GM15510 (cell line): ENCODE results near the gene C1QL1.

Experiments
- POLR2A ChIP-seq: IDR thresholded peaks from 3 replicates; pipeline ENCODE4 v1.6.1; 2011; ENCODE audit warnings: borderline replicate concordance; ENCODE audit not compliant: insufficient read length; ENCODE audit errors: extremely low read depth

The C1QL1 gene

DNA sequence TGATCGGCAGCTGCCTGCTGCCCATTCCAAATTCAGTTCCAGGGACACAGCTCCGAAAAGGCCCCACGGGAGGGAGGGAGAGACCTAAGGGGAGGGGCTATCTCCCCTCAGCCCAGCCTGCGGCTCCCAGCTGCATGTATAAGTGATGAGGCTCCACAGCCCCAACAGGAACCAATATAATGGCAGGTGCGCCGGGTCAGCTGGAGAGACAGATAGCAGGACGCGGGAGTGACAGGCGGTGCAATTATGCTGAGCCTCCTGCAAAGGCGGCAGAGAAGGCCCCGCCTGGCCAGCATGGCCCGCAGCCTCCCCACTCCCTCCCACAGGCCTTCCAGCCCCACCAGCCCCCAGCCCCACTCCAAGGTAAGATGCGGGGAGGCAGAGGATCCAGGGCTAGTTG is 8.1 kb upstream of the C1QL1 start:
- no peak for TF ChIP-seq POLR2A

DNA sequence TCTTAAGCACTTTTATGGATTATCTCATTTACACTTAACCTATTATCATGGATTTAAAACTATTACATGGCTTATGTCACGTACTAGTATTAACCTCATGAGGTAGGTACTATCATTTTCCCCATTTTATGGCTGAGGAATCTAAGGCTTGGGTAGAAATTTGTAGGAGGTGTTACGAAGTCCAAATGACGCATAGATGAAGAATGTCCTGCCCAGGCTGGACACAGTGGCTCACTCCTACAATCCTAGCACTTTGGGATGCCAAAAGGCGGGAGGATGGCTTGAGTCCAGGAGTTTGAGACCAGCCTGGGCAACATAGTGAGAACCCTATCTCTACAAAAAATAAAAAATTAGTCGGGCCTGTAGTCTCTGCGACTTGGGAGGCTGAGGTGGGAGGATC is 4.8 kb upstream of the C1QL1 start:
- TF ChIP-seq POLR2A = no peak

DNA sequence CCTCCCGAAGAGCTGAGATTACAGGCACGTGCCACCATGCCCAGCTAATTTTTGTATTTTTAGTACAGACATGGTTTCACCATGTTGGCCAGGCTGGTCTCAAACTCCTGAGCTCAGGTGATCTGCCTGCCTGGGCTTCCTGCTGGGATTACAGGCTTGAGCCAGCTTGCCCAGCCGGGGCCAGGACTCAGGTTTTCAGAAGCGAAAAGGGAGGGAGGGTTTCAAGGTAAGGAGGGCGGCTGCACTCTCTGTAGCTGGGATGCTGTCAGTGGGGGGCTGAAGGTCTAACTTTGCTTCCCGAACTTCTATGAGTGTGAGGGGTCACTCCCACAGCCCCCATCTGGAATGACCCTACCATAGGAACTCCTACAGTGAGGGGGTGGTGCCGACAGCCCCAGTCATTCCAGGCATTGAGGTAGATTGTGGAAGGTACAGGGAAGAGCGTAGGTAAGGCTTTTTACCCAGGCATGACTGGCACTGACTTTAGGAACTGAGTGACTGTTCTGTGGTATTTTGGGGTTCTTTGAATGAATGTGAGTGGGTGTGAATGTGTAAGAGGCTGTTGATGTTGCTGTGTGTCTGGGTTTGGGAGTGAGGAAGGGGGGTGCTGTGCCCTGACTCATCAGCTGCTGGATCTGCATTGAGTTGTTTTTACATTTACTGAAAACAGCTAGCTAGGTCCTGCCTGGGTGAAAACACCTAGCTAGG is 3.8 kb upstream of the C1QL1 start:
- TF ChIP-seq POLR2A = no peak

DNA sequence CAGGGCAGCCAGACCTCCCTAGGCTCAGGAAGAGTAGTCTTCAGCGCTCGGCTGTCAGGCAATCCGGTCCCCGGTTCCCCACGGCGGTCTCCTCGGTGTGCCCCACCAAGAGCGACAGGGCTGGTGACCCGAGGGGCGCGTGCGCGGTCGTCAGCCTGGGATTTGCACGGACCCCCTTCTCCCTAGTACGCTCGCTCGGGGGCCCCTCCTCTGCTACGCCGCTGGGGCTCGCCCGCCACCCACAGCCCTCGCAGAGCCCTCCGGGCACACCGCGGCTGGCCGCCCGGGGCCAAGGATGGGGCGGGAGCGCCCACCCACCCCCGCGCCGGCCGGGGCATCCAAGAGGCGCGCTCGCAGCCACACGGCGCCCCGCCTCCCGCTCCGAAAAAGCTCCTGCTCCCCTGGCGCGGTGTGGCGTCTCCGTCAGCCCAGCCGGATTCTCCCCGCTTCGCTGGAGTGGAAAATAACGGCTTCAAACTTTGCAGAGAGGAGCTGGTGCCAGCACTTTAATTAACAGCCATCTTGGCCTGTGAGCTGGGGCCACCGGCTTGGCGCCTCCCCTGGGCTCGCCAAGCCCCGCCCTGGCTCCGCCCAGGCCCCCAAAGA is 2.1 kb upstream of the C1QL1 start:
- TF ChIP-seq POLR2A = no peak

DNA sequence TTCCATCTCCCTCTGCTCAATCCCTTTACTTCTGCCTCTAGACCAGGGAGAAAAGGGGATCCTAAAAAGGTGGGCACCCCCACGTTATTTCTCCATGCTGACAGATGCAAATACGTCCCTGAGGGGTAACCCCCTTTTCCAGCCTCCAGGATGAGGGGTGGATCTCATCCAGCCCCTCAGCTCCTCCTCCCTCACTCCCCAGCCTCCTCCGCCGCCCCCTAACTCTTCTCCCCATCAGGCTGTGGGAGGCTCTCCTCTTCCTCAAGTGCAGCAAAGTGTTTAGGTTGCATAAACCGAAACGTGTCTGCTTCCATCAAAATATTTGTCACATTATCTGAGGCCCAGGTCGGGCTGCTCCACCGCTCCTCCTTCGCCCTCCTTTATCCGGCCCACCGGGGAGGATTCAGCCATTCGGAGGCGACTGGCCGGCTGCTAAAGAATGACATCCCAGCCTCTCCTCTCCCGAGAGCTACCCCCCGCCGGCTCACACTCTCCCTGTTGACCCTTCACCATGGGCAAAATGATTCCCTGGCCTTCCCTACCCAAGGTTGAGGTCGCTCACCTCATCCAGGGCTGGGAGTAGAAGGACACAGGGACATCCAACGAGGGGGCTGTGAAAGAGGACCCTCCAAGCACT is 1.2 kb upstream of the C1QL1 start:
- no peak for TF ChIP-seq POLR2A

DNA sequence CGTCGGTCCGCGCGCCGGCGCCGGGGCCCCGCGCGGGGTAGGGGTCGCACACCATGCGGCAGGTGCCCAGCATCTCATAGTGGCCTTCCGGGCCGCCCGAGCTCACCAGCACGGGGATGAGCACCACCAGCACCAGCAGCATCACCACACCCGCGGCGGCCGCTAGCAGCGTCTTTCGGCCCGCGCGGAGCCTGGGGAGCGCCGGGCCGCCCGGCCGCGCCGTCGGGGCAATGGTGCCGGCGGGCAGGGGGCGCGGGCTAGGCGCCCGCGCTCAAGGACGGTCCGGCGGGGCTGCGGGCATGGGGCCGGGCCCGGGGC is 237 bp downstream of the C1QL1 start:
- TF ChIP-seq POLR2A = no peak

DNA sequence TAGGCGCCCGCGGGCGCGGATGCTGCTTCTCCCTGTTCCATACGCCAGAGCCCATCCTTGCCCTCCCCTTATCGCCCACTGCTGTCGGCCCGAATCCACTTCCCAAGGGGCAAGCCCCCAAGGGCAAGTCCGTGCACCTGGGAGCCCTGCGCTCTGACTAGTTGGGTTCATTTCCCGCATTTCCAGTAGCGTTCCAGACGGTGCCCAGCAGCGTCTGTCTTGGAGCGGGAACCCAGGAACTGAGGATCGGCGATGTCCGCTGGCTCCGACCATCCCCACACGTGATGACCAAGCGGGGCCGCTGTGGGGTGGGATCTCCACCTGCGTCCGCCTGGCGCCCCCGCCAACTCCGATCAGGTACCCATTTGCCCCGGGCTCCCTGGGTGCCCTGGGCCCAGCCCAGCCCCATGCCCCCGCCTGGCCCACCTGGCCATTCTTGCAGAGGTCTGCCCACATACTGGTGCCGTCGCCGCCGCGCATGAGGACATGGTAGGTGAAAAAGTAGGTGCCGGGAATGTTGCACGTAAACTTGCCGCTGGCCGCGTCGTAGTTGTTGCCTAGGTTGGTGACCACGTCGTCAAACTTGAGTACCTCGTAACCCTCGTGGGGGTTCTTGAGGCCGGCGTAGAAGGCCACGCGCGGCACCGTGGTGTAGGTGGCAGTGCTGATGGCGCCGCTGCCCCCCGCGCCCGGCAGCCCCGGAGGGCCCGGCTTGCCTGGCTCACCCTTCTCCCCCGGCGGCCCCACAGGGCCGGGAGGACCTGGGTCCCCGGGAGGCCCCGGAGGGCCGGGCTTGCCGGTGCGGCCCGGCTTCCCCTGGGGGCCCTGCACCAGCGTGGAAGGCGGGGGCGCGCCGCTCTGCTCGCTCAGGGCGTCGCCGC is 837 bp downstream of the C1QL1 start:
- no peak for TF ChIP-seq POLR2A

DNA sequence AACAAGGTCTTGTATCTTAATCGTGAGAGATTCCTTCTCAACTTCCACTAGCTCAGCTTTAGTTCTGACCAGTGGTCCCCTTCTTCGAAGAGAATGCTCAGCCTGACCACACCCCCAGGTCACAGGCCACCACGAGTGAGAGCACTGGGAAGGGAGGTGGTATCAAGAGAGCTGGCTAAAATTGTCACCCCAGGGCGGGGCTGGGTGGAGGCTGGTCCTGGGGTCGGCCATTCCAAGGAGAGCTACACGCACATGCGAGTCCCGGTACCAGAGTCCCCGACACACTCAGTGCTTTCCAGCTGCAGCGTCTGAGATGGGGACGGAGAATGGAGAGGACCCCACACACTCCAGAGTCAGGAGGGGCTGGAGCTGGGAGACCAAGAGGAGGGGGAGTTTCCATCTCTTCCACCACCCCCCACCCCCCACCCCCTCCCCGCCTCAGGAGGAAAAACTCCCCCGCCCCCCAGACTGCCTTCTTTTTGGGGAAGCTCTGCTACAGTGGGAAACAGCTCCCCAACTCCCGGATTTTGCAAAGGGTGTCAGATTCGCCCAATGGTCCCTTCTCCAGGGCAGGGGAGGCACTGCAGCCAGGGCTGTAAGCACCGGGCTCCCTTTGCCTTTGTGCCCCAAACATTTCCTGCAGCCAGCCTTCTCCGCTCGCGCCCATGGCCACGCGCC is 1.6 kb downstream of the C1QL1 start:
- no peak for TF ChIP-seq POLR2A

DNA sequence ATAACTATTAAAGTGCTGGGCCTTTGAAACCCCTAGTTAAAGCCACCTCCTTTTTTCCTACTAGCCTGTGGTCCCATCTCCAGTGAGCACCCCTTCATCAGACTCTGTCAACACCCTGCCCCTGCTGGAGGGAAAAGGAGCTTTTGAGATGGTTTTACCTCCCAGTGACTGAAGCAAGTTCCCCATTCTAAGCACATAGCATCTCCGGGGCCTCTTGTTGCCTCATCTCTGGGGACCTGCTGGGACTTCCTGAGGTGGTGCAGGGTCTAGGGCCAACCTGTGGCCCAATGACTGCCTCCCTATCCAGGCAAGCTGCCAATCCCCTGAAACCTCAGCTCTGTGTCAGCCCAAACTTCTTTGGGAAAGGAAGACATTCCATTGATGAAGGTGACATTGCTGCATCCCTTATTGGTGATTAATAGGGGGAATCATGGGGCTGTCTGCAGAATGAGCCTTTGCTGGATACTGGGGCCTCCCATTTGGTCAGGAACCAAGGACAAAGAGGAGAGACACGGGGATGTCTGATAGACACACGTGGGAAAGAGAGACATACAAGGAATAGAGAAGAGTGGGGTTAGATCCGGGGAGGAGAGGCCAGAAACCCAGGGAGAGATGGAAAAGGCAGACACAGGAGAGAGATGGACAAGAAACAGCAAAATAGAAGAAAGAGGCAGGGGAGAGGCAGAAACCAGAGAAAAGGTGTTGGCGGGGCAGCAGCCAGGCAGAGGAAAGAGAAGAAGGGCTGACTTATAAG is 2.4 kb downstream of the C1QL1 start:
- no peak for TF ChIP-seq POLR2A

DNA sequence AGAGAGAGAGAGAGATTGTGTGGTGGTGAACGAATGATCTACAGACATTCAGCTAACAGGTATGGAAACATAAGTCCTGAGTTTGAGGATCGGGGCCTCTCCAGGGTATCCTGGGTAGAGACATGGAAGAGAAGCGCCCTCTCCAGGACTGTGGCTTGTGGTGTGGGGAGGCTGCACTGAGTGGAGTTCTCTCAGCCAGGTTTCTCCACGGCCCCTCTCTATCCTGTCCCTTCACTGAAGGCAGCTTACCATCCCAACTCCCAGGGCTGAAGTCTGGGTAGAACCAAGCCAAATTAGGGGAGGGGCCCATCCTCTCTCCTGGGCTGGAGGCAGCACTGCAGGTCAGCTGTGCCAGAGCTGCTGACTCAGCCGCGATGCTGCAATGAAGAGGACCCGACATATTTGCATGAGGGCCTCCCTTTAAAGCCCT is 6.2 kb downstream of the C1QL1 start:
- TF ChIP-seq POLR2A = no peak

DNA sequence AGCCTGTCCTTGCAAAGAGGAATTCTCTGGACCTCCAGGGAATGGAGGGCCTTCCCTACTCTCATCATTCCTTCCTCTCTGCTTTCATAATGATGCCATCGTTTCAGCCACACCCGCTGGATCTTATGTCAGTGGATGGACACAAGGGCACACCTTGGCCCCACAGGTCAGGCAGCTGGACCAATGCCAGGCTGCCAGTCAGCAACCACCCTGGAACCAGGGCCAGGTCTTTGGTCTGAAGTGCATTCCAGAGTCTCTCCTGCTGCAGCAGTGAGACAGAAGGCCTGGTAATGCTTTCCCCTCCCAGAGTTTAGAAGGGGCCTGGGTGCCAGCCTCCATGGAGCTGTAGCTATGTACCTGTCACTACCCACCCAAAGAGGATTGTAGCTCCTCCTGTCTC is 7.4 kb downstream of the C1QL1 start:
- TF ChIP-seq POLR2A = no peak

DNA sequence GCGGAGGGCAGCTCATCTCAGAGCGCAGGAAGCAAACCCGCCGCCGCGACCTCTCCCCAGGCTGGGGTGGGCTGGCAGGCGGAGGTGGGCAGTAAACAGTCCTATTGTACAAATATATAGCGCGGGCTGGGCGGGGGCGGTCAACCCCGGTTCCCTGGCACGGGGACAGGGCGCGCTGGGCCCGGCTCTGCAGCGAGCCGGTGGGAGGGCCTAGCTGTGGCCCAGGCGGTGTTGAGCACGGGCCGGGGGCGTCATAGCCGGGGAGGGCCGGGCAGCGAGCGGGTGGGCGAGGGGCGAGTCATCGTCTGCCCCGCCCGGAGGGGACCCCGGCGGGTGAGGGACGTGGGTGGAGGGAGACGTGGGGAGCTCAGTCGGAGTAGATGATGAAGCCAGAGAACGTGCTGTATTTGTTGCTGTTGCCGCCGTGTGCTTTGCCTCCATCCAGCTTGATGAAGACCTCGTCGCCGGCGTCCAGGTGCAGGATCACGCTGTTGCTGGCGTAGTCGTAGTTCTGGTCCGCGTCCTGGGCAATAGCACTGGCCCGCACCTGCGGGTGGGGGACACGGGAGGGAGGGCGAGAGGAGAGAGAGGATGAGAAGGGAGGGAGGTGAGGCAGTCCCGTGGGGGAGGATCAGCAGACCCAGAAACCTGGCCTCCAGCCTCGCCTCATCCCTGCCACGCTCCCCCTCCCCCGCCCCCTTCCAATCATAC is 8.1 kb downstream of the C1QL1 start:
- TF ChIP-seq POLR2A = no peak

DNA sequence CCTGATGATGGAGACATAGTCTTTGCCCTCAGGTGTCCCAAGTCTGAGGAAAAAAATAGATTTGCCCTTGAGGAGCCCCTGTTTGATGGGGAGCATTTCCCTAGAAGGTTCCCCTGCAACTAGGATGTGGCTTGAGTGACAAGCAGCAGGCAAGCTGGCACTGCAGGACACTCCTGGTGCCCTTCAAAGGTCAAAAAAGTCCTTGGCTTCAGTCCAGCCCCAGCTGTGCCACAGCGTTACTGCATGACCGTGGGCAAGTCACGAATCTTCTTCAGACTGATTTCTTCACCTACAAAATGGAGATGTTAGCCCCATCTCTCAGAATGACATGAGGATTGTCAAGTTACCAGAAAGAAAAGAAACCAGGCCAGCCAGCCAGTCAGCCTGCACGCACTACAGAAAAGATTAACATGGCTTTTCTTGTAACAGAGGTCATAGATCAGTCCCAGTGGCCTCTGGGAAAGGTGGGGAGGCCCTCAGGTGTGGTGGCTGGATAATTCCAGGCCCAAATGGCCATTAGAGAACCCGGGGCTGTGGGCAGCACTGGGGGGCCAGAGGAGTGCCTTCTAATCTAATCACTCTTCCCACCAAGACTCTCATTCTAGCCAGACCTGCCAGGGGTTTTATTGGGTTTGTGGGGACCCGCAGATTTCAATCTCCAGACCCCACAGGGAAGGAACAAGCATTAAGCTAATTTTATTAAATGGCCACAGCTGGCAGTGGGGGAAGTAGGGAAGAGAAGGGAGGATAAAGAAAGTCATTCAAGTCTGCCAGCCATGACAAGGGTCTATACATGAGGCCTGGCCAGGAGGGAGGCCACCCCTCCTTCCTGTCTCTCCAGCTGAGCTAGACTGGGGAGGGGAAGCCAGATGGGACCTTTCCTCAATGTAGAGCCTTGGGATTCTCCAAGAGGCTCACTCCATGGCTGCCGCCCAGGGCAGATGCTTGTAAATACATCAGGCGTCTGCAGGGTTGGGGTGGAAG is 10.8 kb downstream of the C1QL1 start:
- TF ChIP-seq POLR2A = no peak
